Sigmoid colon (tissue), 7 donors: ENCODE data around the gene RHBDF2. TPM values are rescaled to one million over a fixed set of nuclear protein-coding genes. Genes with fewer than 3 reads are reported as not detected.
"Not testable (repeated sequence)": the region's sequence is repeated elsewhere in the genome, so short reads cannot be mapped to it uniquely, and the experiment has no call there.

ENCODE experiments used
- DNase-seq: peaks from one replicate; pipeline ENCODE4 v3.0.0-alpha.2; 2019
- H3K27ac ChIP-seq, 4 donors: fragments of 200-600 bp; sonication (generic); one replicate each; pipeline ENCODE4 v1.5.1; 2016 to 2019; ENCODE audit warnings: mild to moderate bottlenecking in 1 of 4
- H3K27me3 ChIP-seq, 3 donors: fragments of 200-600 bp; sonication (generic); one replicate each; pipeline ENCODE4 v1.5.1; 2019; ENCODE audit warnings: mild to moderate bottlenecking in 1 of 3
- H3K36me3 ChIP-seq, 4 donors: fragments of 200-600 bp; sonication (generic); one replicate each; pipeline ENCODE4 v1.5.1; 2016 to 2019
- H3K4me1 ChIP-seq, 4 donors: fragments of 200-600 bp; sonication (generic); one replicate each; pipeline ENCODE4 v1.5.1; 2017 to 2019
- H3K4me3 ChIP-seq, 4 donors: fragments of 200-600 bp; sonication (generic); one replicate each; pipeline ENCODE4 v1.5.1; 2017 to 2019; ENCODE audit warnings: mild to moderate bottlenecking in 2 of 4, moderate library complexity in 1 of 4
- H3K9me3 ChIP-seq, 4 donors: fragments of 200-600 bp in 3 of 4; sonication (generic) in 3 of 4; one replicate each; pipeline versions ENCODE4 v1.5.1 to v1.6.1; 2013 to 2019
- EP300 ChIP-seq, 4 donors: sonication (generic); formaldehyde crosslinking; IDR thresholded peaks; one replicate each; pipeline ENCODE4 v1.6.1; 2017; ENCODE audit warnings: antibody characterized with exemption in 4 of 4
- POLR2A ChIP-seq, 2 donors: fragments of 450-650 bp; IDR thresholded peaks; one replicate each; pipeline ENCODE4 v1.6.1; 2016; ENCODE audit warnings: antibody characterized with exemption in 2 of 2, mild to moderate bottlenecking in 2 of 2, moderate library complexity in 2 of 2
- POLR2AphosphoS5 ChIP-seq, 4 donors: sonication (generic); formaldehyde crosslinking; IDR thresholded peaks; one replicate each; pipeline ENCODE4 v1.6.1; 2017; ENCODE audit warnings: antibody characterized with exemption in 4 of 4
- WGBS, 2 donors: extraction: QIAGEN DNeasy Blood & Tissue Kit; methylation state at CpG; one replicate each; pipeline ENCODE4 v1.1.7; 2013; 5-methylcytosine and 5-hydroxymethylcytosine counted together
- intact Hi-C: fragments of 100-400 bp; cut with DNase I; formaldehyde crosslinking; loops from one replicate; pipeline ENCODE4 v1.15.1; 2023
- polyA plus RNA-seq, 3 donors: library from polyadenylated mRNA; stranded (reverse); fragments of 200-250 nt; gene quantifications; one replicate each; pipeline ENCODE4 v1.2.3, GENCODE V29; 2013
- total RNA-seq, 4 donors: library from RNA; depleted of rRNA; stranded (reverse); fragments of >200 nt; gene quantifications; one replicate each; pipeline ENCODE4 v1.1.0, GENCODE V29; 2016
- TF ChIP-seq, protein P1 (sequence below), 4 experiments: fragments of 450-650 bp in 3 of 4; fragments of 200-600 bp in 1 of 4; IDR thresholded peaks; one replicate each; pipeline ENCODE4 v1.5.1; 2016 to 2019; ENCODE audit warnings: antibody characterized with exemption in 4 of 4, mild to moderate bottlenecking in 3 of 4, moderate library complexity in 2 of 4
- donor health status: healthy with polysubstance abuse.
- donor health status: Bipolar disorder and iron deficiency.
- donor health status: healthy.

Gene RHBDF2
- total and polyA plus RNA-seq, 7 donors = 1.2 to 35.7 (median 11.1) TPM

DNA sequence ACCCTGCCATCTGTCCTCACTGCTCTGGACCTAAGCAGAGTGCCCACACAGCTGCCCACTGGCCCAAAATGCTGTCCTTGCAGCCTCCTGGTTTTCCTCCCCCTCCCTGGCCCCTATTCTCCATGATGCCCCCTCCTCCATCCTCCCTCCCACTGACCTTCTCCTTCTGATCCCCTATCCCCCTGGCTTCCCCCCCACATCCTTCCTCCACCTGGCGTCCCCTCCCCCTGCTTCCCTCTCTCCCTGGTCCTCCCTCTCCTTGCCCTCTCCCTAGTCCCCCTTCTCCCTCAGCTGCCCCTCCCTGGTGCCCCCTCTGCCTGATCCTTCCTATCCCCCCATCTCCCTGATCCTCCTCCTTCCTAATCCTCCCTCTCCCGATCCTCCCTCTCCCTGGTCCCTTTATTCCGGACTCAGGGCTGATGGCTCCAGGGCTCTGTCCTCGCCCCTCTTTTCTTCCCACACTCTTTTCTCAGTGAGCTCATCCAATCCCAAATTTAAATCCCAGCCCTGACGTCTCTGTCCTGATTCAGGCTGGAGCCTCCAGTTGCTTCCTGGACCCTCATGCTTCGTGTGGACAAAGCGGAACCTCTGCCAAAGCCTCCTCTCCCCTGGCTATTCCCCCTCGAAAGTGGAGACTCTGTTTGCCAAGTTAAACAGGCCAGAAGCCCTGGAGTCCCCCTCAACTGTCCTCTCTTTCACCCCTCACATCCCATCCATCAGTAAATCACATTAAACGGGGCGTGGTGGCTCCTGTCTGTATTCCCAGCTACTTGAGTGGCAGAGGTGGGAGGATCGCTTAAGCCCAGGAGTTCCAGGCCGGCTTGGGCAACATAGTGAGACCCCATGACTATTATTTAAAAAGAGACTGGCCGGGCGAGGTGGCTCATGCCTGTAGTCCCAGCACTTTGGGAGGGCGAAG lies 18.1 kb upstream of the RHBDF2 start:
- intact Hi-C loops = no loop called here
- peaks cover 0 to 14% (median 6%) of the 10 kb centered on the region in 3 donors for H3K27me3 ChIP-seq
- H3K27ac ChIP-seq = no peak overlapping the region
- DNase-seq = no peak
- H3K4me1 ChIP-seq = peaks cover 0 to 22% (median 9%) of the 10 kb centered on the region in 4 donors
- no peak for TF ChIP-seq POLR2A (IDR thresholded peaks at IDR 0.05)
- H3K9me3 ChIP-seq = no peaks in the 10 kb centered on the region
- WGBS, 2 donors = 73 to 79% methylated on average over 15 of the region's 15 CpGs
- no peaks in the 10 kb centered on the region for H3K36me3 ChIP-seq
- no peak overlapping the region for H3K4me3 ChIP-seq

DNA sequence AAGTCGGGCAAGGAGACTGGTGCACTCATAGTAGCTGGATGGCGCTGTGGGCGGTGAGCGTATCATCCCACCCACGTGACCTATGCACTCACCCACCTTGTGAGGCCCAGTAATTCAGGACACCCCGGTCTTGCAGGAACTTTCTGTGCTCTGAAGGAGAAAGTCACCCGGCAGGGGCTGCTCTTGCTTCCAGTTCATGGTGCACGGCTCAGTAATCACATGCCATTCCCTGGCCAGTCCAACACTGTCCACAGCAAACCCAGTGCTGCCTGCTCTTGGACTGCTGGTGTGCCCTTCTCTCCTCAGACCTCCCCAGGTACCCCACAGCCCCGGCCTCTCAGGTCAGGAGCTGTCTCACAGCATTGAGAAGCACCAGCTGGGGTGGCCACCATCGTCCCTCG lies 16.4 kb upstream of the RHBDF2 start:
- TF ChIP-seq POLR2A (IDR thresholded peaks at IDR 0.05) (no peak), EP300 (IDR thresholded peaks at IDR 0.05) (no peak), POLR2AphosphoS5 (IDR thresholded peaks at IDR 0.05) (no peak)
- TF ChIP-seq, protein P1, sequence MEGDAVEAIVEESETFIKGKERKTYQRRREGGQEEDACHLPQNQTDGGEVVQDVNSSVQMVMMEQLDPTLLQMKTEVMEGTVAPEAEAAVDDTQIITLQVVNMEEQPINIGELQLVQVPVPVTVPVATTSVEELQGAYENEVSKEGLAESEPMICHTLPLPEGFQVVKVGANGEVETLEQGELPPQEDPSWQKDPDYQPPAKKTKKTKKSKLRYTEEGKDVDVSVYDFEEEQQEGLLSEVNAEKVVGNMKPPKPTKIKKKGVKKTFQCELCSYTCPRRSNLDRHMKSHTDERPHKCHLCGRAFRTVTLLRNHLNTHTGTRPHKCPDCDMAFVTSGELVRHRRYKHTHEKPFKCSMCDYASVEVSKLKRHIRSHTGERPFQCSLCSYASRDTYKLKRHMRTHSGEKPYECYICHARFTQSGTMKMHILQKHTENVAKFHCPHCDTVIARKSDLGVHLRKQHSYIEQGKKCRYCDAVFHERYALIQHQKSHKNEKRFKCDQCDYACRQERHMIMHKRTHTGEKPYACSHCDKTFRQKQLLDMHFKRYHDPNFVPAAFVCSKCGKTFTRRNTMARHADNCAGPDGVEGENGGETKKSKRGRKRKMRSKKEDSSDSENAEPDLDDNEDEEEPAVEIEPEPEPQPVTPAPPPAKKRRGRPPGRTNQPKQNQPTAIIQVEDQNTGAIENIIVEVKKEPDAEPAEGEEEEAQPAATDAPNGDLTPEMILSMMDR (IDR thresholded peaks at IDR 0.05) = no peak

DNA sequence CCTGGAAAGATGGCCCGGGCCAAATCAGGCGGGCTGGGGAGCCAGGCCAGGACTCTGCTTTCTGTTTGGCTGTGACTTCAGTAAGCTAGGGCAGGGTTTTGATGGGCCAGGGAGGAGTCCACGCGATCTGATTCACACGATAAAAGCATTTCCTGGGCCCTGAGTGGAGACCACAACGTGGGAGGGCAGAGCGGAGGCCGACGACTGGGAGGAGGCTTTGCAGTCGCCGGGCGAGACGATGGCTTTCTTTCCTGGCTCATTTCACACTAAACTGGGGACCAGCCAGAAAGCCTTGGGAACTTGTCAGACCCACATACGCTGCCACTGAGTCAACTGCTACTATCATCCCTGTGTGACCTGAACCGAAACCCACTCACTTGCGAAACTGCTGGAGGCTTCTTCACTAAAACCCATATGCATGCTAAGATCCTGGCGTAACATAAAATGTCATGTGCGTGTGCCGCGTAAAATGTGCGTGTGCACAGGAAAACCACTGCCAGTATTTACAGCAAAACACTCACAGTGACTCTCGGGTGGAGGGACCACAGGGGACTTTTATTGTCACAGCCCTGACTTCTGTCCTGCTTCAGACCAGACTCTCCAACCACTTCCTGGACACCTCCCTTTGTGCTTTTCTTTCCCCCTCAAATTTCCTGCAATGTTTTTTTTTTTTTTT lies 14.2 kb upstream of the RHBDF2 start:
- Histone ChIP-seq H3K4me1 (peaks cover 0 to 19% (median 3%) of the 10 kb centered on the region in 4 donors), H3K9me3 (no peaks in the 10 kb centered on the region), H3K27me3 (no peaks in the 10 kb centered on the region), H3K36me3 (no peaks in the 10 kb centered on the region), H3K4me3 (peak overlapping the region in 3 of 4 donors; percentile 17 to 36 (median 20)), H3K27ac (peak overlapping the region; percentile 56 to 75 (median 69))
- peak; percentile 93 for DNase-seq
- intact Hi-C loops = no loop called here
- WGBS, 2 donors = 31 to 66% methylated on average over 22 of the region's 22 CpGs
- TF ChIP-seq, protein P1 (IDR thresholded peaks at IDR 0.05) = no peak
- TF ChIP-seq POLR2AphosphoS5 (IDR thresholded peaks at IDR 0.05) (peak; percentile 43 to 74 (median 50)), POLR2A (IDR thresholded peaks at IDR 0.05) (no peak), EP300 (IDR thresholded peaks at IDR 0.05) (peak in 2 of 4 donors; percentile 42 to 79)

More for the DNA sequence above, 16.4 kb upstream of the RHBDF2 start:
- Histone ChIP-seq H3K36me3 (no peaks in the 10 kb centered on the region), H3K4me3 (no peak overlapping the region), H3K4me1 (peaks cover 0 to 13% (median 3%) of the 10 kb centered on the region in 4 donors), H3K9me3 (no peaks in the 10 kb centered on the region), H3K27ac (no peak overlapping the region), H3K27me3 (peaks cover 0 to 4% (median 0%) of the 10 kb centered on the region in 3 donors)
- WGBS, 2 donors = 81 to 88% methylated on average over 11 of the region's 11 CpGs
- intact Hi-C loops = no loop called here
- no peak for DNase-seq

DNA sequence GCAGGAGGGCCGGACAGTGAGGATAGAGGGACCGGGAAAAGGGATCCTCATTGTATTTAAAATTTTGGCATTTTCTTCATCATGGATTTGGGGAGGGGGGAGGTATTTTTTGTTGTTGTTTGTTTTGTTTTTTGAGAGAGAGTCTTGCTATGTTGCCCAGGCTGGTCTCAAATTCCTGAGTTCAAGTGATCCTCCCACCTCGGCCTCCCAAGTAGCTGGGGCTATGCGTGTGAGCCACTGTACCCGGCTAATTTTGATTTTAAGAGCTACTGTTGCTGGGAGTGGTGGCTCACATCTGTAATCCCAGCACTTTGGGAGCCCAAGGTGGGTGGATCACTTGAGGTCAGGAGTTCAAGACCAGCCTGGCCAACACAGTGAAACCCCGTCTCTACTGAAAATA lies 13.1 kb upstream of the RHBDF2 start:
- intact Hi-C loops, H3K9me3 ChIP-seq, H3K36me3 ChIP-seq, DNase-seq, H3K27me3 ChIP-seq, H3K4me3 ChIP-seq: not testable (repeated sequence)
- Histone ChIP-seq H3K27ac (peak overlapping the region in 1 of 4 donors; percentile 69), H3K4me1 (peaks cover 0 to 19% (median 3%) of the 10 kb centered on the region in 4 donors)
- WGBS, 2 donors = 95 to 98% methylated on average over 6 of the region's 6 CpGs

DNA sequence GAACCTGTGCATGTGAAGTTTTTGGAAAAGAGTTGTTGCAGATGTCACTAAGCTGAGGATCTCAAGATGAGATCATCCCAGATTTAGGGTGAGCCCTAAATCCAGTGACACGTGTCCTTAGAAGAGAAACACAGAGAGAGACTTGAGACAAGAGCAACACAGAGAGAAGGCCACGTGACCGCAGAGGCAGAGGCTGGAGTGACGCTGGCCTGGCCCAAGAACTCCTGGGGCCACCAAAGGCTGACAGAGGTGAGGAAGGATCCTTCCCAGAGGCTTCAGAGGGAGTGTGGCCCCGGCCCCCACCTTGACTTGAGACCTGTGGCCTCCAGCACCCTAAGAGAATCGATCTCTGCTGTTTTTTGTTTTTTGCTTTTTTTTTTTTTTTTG lies 12.1 kb upstream of the RHBDF2 start:
- intact Hi-C loops = no loop called here
- Histone ChIP-seq H3K4me1 (peaks cover 0 to 19% (median 3%) of the 10 kb centered on the region in 4 donors), H3K27ac (no peak overlapping the region), H3K27me3 (no peaks in the 10 kb centered on the region), H3K36me3 (no peaks in the 10 kb centered on the region), H3K4me3 (no peak overlapping the region), H3K9me3 (no peaks in the 10 kb centered on the region)
- TF ChIP-seq POLR2A (IDR thresholded peaks at IDR 0.05) (no peak), POLR2AphosphoS5 (IDR thresholded peaks at IDR 0.05) (no peak), EP300 (IDR thresholded peaks at IDR 0.05) (no peak)
- TF ChIP-seq, protein P1 (IDR thresholded peaks at IDR 0.05) = no peak
- WGBS, 2 donors = 66 to 69% methylated on average over 6 of the region's 6 CpGs
- DNase-seq = no peak
